IPS-20b (cell line): ENCODE results near the gene MS4A1.

Source experiments
- H3K27ac ChIP-seq: one replicate; pipeline ENCODE4 v1.5.1; 2013; ENCODE audit warnings: low read length
- H3K27me3 ChIP-seq: 2 replicates; pipeline ENCODE4 v1.6.1; 2013; ENCODE audit warnings: mild to moderate bottlenecking, low read length, inconsistent platforms; ENCODE audit not compliant: insufficient read depth
- H3K36me3 ChIP-seq: 2 replicates; pipeline ENCODE4 v1.6.1; 2013; ENCODE audit warnings: low read depth, mild to moderate bottlenecking, inconsistent platforms, low read length, moderate library complexity; ENCODE audit not compliant: insufficient read depth
- H3K4me1 ChIP-seq: 2 replicates; pipeline ENCODE4 v1.6.1; 2013; ENCODE audit warnings: mild to moderate bottlenecking, control low read depth, inconsistent platforms, low read length, moderate library complexity; ENCODE audit not compliant: insufficient read depth
- H3K4me3 ChIP-seq: 2 replicates; pipeline ENCODE4 v1.5.1; 2013; ENCODE audit warnings: mild to moderate bottlenecking, low read length, inconsistent platforms
- H3K9ac ChIP-seq: 2 replicates; pipeline ENCODE4 v1.6.1; 2013; ENCODE audit warnings: low read depth, mild to moderate bottlenecking, inconsistent platforms, low read length, moderate library complexity
- H3K9me3 ChIP-seq: 2 replicates; pipeline ENCODE4 v1.6.1; 2013; ENCODE audit warnings: mild to moderate bottlenecking, low read depth, low read length, inconsistent platforms; ENCODE audit not compliant: insufficient read depth

Gene MS4A1

DNA sequence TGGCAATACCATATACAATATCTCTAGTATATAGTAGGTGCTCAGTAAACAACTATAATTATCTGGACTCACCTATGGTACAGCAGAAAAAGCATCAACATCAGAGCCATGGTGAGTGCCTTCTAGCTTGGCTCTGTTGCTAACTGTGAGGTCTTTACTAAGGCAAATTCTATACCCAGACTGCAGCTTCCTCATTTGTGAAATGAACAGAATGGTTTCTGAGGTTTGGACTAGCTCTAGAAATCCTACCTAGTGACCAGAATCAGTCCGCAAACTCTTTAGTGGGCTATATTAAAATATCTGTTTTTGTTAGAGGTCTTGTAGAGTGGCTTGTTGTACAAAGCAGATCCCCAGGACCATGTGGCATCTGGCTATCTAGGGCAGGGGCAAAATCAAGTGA is 3.7 kb downstream of the MS4A1 start:
- H3K9me3 ChIP-seq: no peaks in the 10 kb centered on the region
- no peaks in the 10 kb centered on the region for H3K4me1 ChIP-seq
- no peak overlapping the region for H3K4me3 ChIP-seq
- H3K27ac ChIP-seq: no peak overlapping the region
- H3K9ac ChIP-seq: no peak overlapping the region
- H3K27me3 ChIP-seq: no peaks in the 10 kb centered on the region
- H3K36me3 ChIP-seq: no peaks in the 10 kb centered on the region

DNA sequence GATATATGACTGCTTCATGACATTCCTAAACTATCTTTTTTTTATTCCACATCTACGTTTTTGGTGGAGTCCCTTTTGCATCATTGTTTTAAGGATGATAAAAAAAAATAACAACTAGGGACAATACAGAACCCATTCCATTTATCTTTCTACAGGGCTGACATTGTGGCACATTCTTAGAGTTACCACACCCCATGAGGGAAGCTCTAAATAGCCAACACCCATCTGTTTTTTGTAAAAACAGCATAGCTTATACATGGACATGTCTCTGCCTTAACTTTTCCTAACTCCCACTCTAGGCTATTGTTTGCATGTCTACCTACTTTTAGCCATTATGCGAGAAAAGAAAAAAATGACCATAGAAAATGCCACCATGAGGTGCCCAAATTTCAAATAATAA is 13.2 kb downstream of the MS4A1 start:
- no peaks in the 10 kb centered on the region for H3K4me1 ChIP-seq
- H3K9ac ChIP-seq: no peak overlapping the region
- no peaks in the 10 kb centered on the region for H3K27me3 ChIP-seq
- no peaks in the 10 kb centered on the region for H3K36me3 ChIP-seq
- H3K4me3 ChIP-seq: no peak overlapping the region
- H3K9me3 ChIP-seq: no peaks in the 10 kb centered on the region
- H3K27ac ChIP-seq: no peak overlapping the region

DNA sequence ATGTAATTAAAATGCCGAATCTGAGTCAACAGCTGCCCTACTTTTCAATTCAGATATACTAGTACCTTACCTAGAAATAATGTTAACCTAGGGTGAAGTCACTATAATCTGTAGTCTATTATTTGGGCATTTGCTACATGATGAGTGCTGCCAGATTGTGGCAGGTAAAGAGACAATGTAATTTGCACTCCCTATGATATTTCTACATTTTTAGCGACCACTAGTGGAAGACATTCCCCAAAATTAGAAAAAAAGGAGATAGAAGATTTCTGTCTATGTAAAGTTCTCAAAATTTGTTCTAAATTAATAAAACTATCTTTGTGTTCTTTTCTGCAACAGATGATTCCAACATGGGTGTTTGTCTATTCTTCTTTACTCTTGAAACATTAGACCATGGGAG is 14.1 kb downstream of the MS4A1 start:
- H3K9ac ChIP-seq: no peak overlapping the region
- H3K36me3 ChIP-seq: no peaks in the 10 kb centered on the region

DNA sequence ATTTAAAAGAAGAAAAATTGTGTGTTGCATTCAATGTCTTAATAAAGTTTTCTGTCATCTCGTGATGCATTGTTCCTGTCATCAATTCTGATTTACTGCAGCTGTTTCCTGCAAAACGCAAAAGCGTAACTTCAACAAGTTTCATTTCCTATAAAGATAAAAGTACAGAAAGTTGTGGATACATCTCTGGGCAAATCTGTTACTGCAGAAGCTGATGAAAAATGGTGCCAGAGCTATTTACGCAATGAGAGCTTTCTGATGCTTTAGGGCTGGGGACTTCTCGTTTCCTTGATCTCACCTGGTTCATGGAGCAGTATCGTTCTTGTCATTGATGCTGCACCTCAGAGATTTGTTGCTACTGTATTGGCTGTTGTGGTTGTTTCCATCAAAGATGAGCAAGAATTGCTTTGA is 21.4 kb downstream of the MS4A1 start:
- no peak overlapping the region for H3K27ac ChIP-seq

More for the DNA sequence above, 14.1 kb downstream of the MS4A1 start:
- no peaks in the 10 kb centered on the region for H3K9me3 ChIP-seq
- no peaks in the 10 kb centered on the region for H3K27me3 ChIP-seq
- no peaks in the 10 kb centered on the region for H3K4me1 ChIP-seq
- H3K4me3 ChIP-seq: no peak overlapping the region
- no peak overlapping the region for H3K27ac ChIP-seq

DNA sequence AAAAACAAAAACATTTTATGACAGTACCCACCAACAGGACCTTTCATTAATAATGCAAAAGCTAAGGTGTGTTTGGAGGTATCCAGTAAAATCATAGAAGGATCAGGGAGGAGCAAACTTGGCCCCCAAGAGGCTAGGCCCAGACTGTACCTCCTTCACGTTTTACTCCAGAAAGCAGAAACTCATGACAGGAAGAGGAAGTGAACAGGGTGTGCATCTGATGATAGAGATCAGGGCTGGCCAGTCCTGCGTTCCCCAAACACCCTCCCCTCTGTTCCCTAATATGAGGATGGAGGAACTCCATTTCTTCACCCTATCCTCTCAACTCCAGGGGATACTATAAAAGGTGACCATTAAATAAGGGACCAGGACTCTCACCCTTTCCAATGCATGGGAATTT is 26.7 kb downstream of the MS4A1 start:
- Histone ChIP-seq H3K36me3 (no peaks in the 10 kb centered on the region), H3K27ac (no peak overlapping the region), H3K9me3 (no peaks in the 10 kb centered on the region), H3K27me3 (no peaks in the 10 kb centered on the region), H3K9ac (no peak overlapping the region), H3K4me1 (no peaks in the 10 kb centered on the region), H3K4me3 (no peak overlapping the region)

More for the DNA sequence above, 21.4 kb downstream of the MS4A1 start:
- Histone ChIP-seq H3K4me1 (no peaks in the 10 kb centered on the region), H3K27me3 (no peaks in the 10 kb centered on the region), H3K4me3 (no peak overlapping the region), H3K9ac (no peak overlapping the region), H3K36me3 (no peaks in the 10 kb centered on the region), H3K9me3 (no peaks in the 10 kb centered on the region)

DNA sequence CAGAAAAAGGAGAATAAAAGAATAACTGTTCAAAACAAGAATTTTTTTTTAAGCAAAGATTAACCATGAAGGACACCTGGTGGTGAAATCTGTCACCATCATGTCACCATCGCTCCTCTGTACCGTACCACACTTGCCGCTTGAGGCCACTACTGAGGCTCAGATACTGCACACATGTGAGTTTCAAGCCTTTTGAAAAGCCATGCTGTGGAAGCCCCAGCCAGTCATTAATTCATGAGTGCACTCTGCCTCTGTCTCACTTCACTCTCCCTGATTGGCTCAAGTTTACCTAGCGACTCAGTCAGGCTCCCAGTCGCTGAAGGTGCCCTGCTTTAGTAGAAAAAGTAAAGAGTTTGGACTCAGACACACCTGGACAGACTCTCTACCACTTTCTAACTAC is 30.3 kb downstream of the MS4A1 start:
- Histone ChIP-seq H3K4me3 (no peak overlapping the region), H3K4me1 (no peaks in the 10 kb centered on the region), H3K9me3 (no peaks in the 10 kb centered on the region), H3K9ac (no peak overlapping the region), H3K36me3 (no peaks in the 10 kb centered on the region), H3K27me3 (no peaks in the 10 kb centered on the region), H3K27ac (no peak overlapping the region)

DNA sequence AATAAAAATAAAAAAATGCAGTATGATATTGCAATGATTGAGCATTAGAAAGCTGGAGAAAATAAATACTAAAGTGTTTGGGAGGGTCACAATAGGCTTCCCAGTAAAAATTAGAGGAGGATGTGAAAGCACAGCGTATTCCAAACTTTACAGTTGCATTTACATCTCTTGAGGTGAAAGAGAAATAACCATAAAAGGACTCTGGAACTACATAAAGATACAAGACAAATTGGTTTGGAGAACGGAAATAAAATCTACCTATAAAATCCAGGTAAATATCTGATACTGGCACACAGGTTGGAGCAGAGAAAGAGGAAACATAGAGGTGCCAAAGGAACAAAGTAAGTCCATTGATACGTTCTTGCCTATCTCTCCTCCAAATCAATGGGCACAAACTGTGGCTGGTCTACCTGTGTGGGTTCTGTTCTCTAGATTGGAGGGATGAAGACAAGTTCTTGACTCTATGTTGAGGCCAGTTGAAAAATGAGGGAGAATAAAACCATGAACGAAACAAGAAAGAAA is 36.9 kb downstream of the MS4A1 start, which contains the start of gene MS4A12:
MS4A12 (plus strand) TSS at position 291 of the 522 bp plus-strand sequence. CDS start 4,541 bp downstream, outside the sequence.
- Histone ChIP-seq H3K9me3 (no peaks in the 10 kb centered on the region), H3K27me3 (no peaks in the 10 kb centered on the region), H3K9ac (no peak within 1 kb of the TSS), H3K4me3 (no peak within 1 kb of the TSS), H3K4me1 (peaks cover 4% of the 10 kb centered on the region; the same call in 1 of the 2 replicates), H3K27ac (no peak within 1 kb of the TSS), H3K36me3 (no peaks in the 10 kb centered on the region)

DNA sequence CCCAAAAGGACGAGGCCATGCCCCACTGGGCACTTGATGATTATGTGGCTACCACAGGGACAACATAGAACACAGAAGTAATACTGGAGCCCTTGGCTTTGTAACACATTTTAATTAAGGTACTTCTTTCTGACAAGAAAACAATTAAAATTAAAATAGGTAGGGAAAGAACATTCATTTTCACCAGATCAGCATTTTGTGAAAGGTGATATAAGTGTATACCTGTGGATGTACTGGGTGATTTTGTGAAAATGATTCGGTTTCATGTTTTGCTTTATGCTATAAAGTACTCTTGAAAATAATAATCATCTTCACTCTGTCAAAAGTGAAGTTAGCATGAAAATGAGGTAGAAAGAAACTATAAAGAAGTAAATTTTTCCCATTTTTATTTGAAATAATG is 37.8 kb downstream of the MS4A1 start:
- H3K36me3 ChIP-seq: no peaks in the 10 kb centered on the region
- no peak overlapping the region for H3K27ac ChIP-seq
- no peak overlapping the region for H3K4me3 ChIP-seq
- H3K4me1 ChIP-seq: peaks cover 13% of the 10 kb centered on the region; the same call in 1 of the 2 replicates
- H3K9ac ChIP-seq: no peak overlapping the region
- no peaks in the 10 kb centered on the region for H3K9me3 ChIP-seq
- H3K27me3 ChIP-seq: no peaks in the 10 kb centered on the region

DNA sequence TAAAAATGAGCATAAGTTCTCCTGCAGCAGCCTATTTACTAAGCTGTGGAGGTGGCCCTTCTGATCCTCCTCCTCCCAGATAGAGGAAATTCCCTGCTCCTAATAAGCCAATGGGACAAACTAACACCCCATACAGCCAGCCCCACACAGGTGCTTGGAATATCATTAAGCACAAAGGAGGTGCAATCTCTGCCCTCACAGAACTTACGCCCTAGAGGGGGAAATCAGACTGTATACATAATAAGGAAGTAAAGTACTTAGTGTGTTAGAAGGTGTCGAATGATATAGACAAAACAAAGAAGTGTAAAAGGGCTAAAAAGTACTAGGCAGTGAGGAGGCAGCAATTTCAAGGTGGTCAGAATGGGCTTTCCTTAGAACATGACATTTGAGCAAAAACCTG is 42.8 kb downstream of the MS4A1 start:
- Histone ChIP-seq H3K9ac (no peak overlapping the region), H3K4me3 (no peak overlapping the region), H3K36me3 (no peaks in the 10 kb centered on the region), H3K27ac (no peak overlapping the region), H3K4me1 (peaks cover 33% of the 10 kb centered on the region), H3K27me3 (no peaks in the 10 kb centered on the region), H3K9me3 (no peaks in the 10 kb centered on the region)

DNA sequence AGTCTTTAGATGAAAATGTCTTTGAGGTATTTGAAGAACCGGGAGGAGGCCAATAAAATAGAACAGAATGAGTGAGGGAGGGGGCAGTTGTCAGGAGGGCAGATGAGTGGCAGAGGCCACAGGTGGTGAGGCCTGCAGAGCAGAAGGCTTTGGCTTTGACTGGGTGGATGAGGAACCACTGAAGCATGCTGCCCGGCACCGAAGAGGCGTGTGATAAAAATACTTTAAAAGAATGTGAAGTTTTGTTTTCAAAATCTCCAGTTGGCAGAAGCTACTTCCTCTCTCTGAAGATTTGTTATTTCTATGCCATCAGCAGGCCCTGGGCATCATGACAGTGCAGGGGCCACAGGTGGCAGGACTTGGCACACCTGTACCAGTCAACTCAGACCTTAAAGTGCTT is 43.2 kb downstream of the MS4A1 start:
- Histone ChIP-seq H3K27me3 (no peaks in the 10 kb centered on the region), H3K9ac (no peak overlapping the region), H3K4me3 (no peak overlapping the region), H3K4me1 (peaks cover 33% of the 10 kb centered on the region), H3K9me3 (no peaks in the 10 kb centered on the region), H3K36me3 (no peaks in the 10 kb centered on the region), H3K27ac (peak overlapping the region; percentile 39)

DNA sequence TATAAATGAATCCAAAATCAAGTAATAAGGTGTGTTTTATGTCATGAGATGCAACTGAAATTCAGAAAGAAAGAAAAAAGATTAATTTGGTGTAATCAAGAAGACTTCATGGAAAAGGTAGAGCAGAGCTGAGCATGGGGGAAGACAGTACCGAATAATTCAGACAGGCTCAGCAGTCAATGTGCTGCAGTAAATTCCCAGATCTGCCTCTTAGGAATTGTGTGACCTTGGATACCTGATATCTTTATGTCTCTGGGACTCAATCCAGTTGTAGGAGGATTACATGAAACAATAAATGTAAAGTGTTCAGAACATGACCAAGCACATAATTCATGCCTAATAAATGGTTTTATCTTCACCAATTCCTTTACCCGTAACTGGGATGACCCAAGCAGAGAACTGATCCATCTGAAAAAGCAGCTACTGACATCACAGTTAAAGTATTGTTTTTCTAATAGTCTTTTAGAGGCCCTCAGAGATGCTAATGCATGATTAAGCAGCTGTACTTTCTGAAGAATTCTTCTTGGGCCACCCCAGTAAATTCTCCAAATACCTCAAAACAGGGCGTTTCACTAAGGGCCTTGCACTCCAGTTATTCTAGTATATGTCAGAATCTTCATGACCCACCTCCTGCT is 44.7 kb downstream of the MS4A1 start:
- Histone ChIP-seq H3K4me1 (peaks cover 33% of the 10 kb centered on the region), H3K36me3 (no peaks in the 10 kb centered on the region), H3K27me3 (no peaks in the 10 kb centered on the region), H3K9ac (no peak overlapping the region), H3K9me3 (no peaks in the 10 kb centered on the region), H3K4me3 (peak overlapping the region; percentile 20; the same call in 1 of the 2 replicates), H3K27ac (no peak overlapping the region)

DNA sequence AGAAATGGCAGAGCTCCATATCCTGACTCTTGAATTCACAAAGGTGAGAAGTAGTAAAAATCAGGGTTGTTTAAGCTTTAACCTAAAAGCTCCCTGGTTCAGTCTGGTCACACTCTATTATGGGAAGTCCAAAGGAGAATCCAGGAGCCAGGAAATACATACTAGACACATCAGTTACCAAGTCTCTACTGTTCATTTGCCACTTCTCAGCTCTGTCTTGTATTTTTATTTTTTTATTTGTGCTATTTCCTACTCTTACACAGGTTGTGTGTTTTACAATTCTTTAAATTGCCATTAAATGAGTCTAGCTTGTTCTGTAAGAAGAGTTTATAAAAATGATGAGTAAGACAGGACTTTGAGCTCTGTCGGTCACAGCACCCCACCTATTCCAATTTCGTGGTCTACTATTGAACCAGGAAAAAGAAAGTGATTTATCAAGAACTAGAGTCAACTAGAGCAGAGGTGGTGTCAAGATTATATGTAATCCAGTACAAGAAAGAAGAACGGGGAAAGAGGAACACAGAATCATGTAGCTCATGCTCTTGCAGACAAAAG is 46.7 kb downstream of the MS4A1 start:
- Histone ChIP-seq H3K27ac (peak overlapping the region; percentile 11), H3K36me3 (no peaks in the 10 kb centered on the region), H3K27me3 (no peaks in the 10 kb centered on the region), H3K9ac (no peak overlapping the region), H3K4me1 (peaks cover 31% of the 10 kb centered on the region), H3K9me3 (no peaks in the 10 kb centered on the region), H3K4me3 (no peak overlapping the region)
